OCI-LY7 (cell line): ENCODE measurements around the gene RAN.

Experiments used
- CTCF ChIP-seq: fragments of 200-600 bp; sonication (generic); conservative IDR thresholded peaks from 2 replicates; pipeline ENCODE4 v1.5.1; 2014; ENCODE audit warnings: mild to moderate bottlenecking, antibody characterized with exemption, low read length, moderate library complexity, mixed read lengths
- EZH2phosphoT487 ChIP-seq: fragments of 200-600 bp; sonication (generic); IDR thresholded peaks from 2 replicates; pipeline ENCODE4 v1.6.1; 2018; ENCODE audit warnings: low read depth, borderline replicate concordance, mild to moderate bottlenecking, mixed run types, antibody characterized with exemption, low read length, moderate library complexity, mixed read lengths

GRCh38 chr12:130911933-130912332 lies 40.1 kb downstream of the RAN start:
- TF ChIP-seq CTCF: no peak
- TF ChIP-seq EZH2phosphoT487: no peak
